Right renal cortex interstitium (tissue), 3 donors: ENCODE results near the gene NDUFS8. TPM values are rescaled to one million over a fixed set of nuclear protein-coding genes. Genes with fewer than 3 reads are reported as not detected.
"Not testable (repeated sequence)": the region's sequence is repeated elsewhere in the genome, so short reads cannot be mapped to it uniquely, and the experiment has no call there.

Experiments
- DNase-seq, 3 donors: peaks; one replicate each; pipeline ENCODE4 v3.0.0-alpha.2; 2013; ENCODE audit warnings: low read depth in 3 of 3, low spot score in 2 of 3
- polyA plus RNA-seq, 3 donors: library from polyadenylated mRNA; unstranded; fragments of 120-200 nt; gene quantifications; one replicate each; pipeline ENCODE4 v1.2.1, GENCODE V29; 2013; ENCODE audit not compliant: insufficient read length in 3 of 3

NDUFS8 gene
- 10 to 100 TPM; 62.2 to 75.6 (median 65.2) TPM for polyA plus RNA-seq

GRCh38 chr11:68030318-68031143, at the start of gene NDUFS8:
Gene NDUFS8 (plus strand): TSS chr11:68030681. CDS start chr11:68032152, 1,471 bp downstream.
- DNase-seq: peak; percentile 97 to 99 (median 98)

DNA sequence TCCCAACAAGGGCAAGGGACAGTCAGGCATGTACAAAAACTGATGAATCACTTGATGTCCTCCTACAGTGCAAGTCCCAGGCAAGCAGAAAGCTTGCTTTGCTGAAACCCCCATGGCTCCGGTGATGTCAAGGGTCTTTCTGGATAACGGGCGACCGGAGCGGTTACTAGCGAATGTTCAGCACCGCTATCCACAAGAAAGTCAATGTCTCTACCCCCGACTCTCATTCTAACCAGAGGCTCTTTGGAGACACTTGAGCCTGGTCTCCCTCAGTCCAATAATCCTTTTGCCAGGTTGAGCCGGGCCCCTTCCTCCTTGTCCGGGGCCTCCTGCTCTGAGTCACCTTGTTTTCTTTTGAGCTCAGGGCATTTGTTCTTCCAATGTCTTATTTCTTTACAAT, 49.3 kb upstream of the NDUFS8 start:
- not testable (repeated sequence) for DNase-seq

- not testable (repeated sequence) for DNase-seq
Observed at GRCh38 chr11:67982255-67982857, 48.1 kb upstream of the NDUFS8 start.

DNA sequence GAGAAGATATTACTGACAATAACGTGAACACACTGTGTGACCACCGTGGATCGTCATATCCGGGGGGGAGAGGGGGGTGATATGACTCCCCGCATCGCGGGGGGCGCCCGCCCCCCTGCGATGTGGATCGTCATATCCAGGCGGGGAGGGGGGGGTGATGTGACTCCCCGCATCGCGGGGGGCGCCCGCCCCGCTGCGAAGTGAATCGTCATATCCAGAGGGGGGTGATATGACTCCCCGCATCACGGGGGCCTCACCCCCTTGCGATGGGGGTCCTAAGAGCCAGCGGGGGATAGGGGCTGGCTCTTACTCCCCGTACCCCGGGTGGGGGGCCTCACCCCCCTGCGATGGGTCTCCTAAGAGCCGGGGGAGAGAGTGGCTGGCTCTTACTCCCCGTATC, 46.5 kb upstream of the NDUFS8 start:
- DNase-seq: no peak

- not testable (repeated sequence) for DNase-seq
Observed at GRCh38 chr11:67985302-67985701, 45.2 kb upstream of the NDUFS8 start.

DNA sequence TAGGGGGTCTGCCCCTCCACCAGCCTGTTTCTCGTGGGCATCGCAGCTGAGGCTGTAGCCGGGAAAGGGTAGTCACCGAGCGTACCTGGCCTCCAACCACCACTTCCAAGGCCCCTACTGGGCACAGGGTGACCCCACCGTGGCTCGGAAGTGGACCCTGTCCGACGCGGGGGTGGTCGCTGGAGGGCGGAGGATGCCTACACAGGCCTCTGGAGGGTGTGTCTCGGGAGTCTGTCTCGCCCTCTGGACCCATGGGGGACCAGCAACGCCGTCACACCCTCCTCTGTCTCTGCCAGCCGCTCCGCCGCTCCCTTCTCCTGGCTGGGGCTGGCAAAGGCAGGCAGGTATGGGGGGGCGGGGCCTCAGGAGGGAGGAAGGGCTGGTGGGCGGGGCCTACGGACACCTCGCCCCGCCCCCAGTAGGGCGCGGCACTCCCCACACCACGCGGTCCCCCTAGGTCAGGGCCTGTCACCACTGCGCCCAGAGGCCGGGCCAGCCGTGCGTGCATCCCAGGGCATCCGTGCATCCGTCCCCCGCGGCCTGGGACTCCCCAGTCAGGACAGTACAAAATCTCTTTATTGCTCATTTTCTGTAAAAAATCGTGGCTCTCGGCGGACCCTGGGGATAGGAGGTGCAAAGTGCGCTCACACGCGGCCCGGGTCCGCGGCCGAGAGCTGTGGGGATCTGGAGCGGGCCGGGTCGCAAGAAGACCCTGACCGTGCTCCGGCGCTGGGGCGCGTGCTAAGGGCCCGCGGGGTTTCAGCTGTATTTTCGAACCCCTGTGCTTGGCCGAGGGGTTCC, 39.7 kb upstream of the NDUFS8 start:
- DNase-seq: not testable (repeated sequence)

GRCh38 chr11:67991347-67992121, 38.9 kb upstream of the NDUFS8 start:
- not testable (repeated sequence) for DNase-seq

DNA sequence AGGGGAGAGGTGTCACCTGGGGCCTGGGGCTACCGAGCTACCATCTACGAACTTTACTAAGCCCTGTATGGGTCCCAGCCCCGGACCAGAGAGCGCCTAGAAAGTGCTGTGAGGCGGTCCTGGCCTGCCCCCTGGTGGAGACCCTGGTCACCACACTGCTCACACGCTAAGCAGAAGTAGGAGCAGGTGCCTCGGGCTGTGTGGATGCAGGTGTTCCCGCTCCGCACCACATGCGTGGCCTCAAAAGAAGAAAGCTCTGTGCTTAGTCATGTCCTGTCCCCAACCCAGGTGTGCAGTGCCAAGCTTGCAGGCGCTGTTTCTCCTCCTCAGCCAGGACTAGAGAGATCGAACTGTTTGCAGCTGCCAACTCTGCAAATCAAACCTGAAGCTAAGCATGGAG, 36.7 kb upstream of the NDUFS8 start:
- DNase-seq: not testable (repeated sequence)

DNA sequence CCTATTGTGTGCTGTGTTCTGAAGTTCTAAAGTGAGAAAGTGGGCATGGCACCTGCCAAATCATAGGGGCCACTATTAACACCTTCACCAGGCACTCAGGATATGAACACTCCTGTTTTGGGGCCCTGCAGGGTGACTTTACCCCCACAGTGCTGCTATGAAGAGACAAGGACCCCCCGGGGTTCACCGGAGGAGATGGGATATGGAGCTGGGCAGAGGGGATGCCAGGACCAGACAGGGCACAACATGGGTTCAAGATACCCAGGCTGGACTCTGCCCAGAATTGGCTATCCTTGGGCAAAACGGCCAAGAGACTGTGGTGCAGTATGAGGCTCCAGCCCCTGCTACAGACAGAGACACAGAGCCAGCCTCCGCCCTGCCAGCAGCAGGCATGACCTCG, 36.1 kb upstream of the NDUFS8 start:
- not testable (repeated sequence) for DNase-seq

GRCh38 chr11:67995129-67995528, 35.4 kb upstream of the NDUFS8 start:
- not testable (repeated sequence) for DNase-seq

GRCh38 chr11:67995579-67995978, 34.9 kb upstream of the NDUFS8 start:
- not testable (repeated sequence) for DNase-seq

- no peak for DNase-seq
Observed at GRCh38 chr11:67996051-67996450, 34.4 kb upstream of the NDUFS8 start.

DNA sequence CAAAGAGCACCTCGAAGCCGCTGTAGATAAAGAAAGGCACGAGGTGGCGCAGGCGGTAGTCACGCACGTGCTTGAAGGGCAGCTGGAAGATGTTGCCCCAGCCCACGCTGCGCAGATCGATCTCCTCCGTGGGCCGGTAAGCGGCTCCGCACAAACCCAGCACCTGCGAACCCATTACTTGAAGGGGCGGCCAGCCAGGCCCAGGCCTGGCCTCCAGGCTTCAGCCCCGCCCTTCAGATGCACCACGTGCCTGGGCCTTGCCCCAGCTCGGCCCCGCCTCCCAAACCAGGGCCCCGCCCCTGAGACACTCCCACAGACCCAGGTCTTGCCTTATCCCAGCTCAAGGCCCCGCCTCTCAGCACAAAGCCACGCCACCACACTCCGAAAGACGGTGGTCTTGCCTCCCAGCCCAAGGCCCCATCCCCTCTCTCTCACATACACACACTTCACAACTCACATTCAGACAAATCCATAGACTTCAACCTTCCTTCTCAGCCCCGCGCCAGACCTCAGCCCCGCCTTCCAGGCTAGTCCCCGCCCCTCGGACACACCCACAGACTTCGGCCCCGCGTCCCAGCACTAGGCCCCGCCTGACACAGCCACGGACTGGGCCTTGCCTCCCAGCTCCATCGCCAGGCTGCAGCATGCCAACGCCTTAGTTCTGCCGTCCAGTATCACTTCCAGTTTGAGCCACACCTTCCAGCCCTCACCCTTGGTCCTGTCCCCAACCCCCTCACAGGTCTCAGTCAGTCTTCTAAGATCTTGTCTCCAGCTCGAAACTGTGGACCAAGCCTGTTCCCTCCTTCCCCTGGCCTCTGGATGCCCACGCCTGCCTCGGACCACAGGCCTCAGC, 33.6 kb upstream of the NDUFS8 start:
- no peak for DNase-seq

DNA sequence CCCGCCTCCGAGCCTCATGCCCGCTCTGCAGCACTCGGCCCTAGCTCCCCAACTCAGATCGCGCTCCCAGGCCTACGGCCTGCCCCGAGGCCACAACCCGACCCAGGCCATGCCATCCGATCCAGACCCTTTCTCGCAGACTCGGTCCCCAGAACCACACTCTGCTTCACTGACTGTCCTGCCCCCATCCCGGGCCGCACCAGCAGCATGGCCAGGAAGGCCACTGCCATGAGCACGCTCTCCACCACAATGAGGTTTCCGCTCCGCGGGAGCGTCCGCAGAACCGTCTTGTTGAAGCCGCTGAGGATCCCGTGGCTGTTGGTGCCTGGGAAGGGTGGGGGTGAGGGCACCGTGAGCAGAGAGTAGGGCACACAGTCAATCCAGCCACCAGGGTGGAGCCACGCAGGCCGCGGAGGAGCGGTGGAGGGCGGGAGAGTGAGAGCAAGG, 33.0 kb upstream of the NDUFS8 start:
- DNase-seq: no peak

- no peak for DNase-seq
Observed at GRCh38 chr11:67998150-67999045, 32.1 kb upstream of the NDUFS8 start.

GRCh38 chr11:67999201-67999629, 31.3 kb upstream of the NDUFS8 start:
- no peak for DNase-seq

DNA sequence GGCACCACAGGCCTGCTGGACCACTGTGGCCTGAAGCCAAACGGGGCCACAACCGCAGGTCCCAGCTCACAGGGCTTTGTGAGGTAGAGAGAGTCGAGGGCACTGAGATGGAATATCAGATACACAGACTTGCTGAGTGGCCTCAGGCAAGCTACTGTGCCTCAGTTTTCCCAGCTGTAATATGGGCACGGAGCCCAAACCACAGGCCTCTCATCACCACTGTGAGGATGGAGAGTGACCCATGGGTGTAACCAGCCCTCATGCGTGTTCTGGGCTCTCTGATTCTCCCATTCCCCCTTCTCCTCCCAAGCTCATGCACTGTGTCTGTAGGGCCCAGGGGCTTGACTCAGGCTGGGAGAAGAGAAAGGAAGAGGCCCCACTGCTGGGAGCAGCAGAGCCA, 30.8 kb upstream of the NDUFS8 start:
- no peak for DNase-seq

GRCh38 chr11:68002575-68002937, 27.9 kb upstream of the NDUFS8 start:
- no peak for DNase-seq
